Endothelial cell of umbilical vein (primary cell): ENCODE data around the gene C14orf132. TPM values are rescaled to one million over a fixed set of nuclear protein-coding genes. Genes with fewer than 3 reads are reported as not detected.

Experiments used
- BruUV-seq: library from RNA; stranded (reverse); fragments of 400-500 nt; replicated peaks from 2 replicates; lab custom pipeline; 2021; lab: Mats Ljungman, UMichigan
- CTCF ChIA-PET: fragments of 300-600, 350-600 bp; sonication (Branson Sonifier 250); formaldehyde crosslinking; loops from one replicate; lab custom pipeline; 2021; ENCODE audit warnings: antibody characterized with exemption, inconsistent platforms; lab: Charles Lee
- POLR2A ChIA-PET: fragments of 300-600, 350-600 bp; sonication (Branson Sonifier 250); formaldehyde crosslinking; loops from one replicate; lab custom pipeline; 2021; ENCODE audit warnings: antibody characterized with exemption, inconsistent platforms; lab: Charles Lee
- DNase-seq: peaks from one replicate; pipeline ENCODE4 v3.0.0-alpha.2; 2011; ENCODE audit warnings: low read depth, low spot score
- FAIRE-seq: peaks from 2 replicates; lab custom pipeline; 2011; peaks lifted over from hg19 to GRCh38; lab: Jason Lieb, UNC
- H2AFZ ChIP-seq: 2 replicates; pipeline ENCODE4 v1.6.0; 2012; ENCODE audit warnings: low read depth, low read length, control low read depth, inconsistent platforms
- H3K27ac ChIP-seq: 2 replicates; pipeline ENCODE4 v1.5.1; 2011; ENCODE audit warnings: low read depth, mild to moderate bottlenecking, control low read depth, low read length, moderate library complexity; ENCODE audit not compliant: insufficient read depth
- H3K27me3 ChIP-seq, 2 experiments: 2 replicates each; pipeline versions ENCODE4 v1.6.0 to v1.6.1; 2011; ENCODE audit warnings: low read length in 2 of 2, mixed read lengths in 1 of 2; ENCODE audit not compliant: control insufficient read depth in 2 of 2, insufficient read depth in 2 of 2
- H3K36me3 ChIP-seq, 2 experiments: 2 replicates in 1 of 2; 3 replicates in 1 of 2; pipeline ENCODE4 v1.5.1; 2011; ENCODE audit warnings: low read length in 2 of 2, mild to moderate bottlenecking in 1 of 2, moderate library complexity in 1 of 2; ENCODE audit not compliant: control insufficient read depth in 2 of 2, insufficient read depth in 2 of 2; ENCODE audit errors: extremely low read depth in 1 of 2
- H3K4me1 ChIP-seq: 3 replicates; pipeline ENCODE4 v1.5.1; 2011; ENCODE audit warnings: mild to moderate bottlenecking, low read length; ENCODE audit not compliant: control insufficient read depth, insufficient read depth; ENCODE audit errors: extremely low read depth
- H3K4me2 ChIP-seq: 2 replicates; pipeline ENCODE4 v1.6.1; 2011; ENCODE audit warnings: low read length, control low read depth, mixed read lengths; ENCODE audit not compliant: insufficient read depth
- H3K4me3 ChIP-seq, 3 experiments: fragments of 200-600 bp in 1 of 3; sonication (generic), shearing (Covaris generic) in 1 of 3; replicated peaks in 1 of 3; 2 replicates each; pipeline ENCODE4 v1.5.1; 2011 to 2016; ENCODE audit warnings: control low read depth in 3 of 3, low read length in 3 of 3, mild to moderate bottlenecking in 2 of 3, inconsistent platforms in 1 of 3, low read depth in 1 of 3, moderate library complexity in 1 of 3; ENCODE audit not compliant: insufficient read depth in 1 of 3
- H3K79me2 ChIP-seq: 2 replicates; pipeline ENCODE4 v1.6.0; 2012; ENCODE audit warnings: low read length, inconsistent platforms; ENCODE audit not compliant: control insufficient read depth, insufficient read depth
- H3K9ac ChIP-seq: replicated peaks from 2 replicates; pipeline ENCODE3; 2011; ENCODE audit warnings: low read length, control low read depth; ENCODE audit not compliant: insufficient read depth; ENCODE audit errors: extremely low read depth
- H3K9me1 ChIP-seq: replicated peaks from 3 replicates; pipeline ENCODE4 v1.6.0; 2011; ENCODE audit warnings: mild to moderate bottlenecking, low read length; ENCODE audit not compliant: control insufficient read depth, insufficient read depth; ENCODE audit errors: extremely low read depth
- H3K9me3 ChIP-seq: replicated peaks from 2 replicates; pipeline ENCODE4 v1.5.1; 2012; ENCODE audit warnings: low read length, inconsistent platforms; ENCODE audit not compliant: control insufficient read depth, insufficient read depth
- H4K20me1 ChIP-seq: replicated peaks from 2 replicates; pipeline ENCODE3; 2011; ENCODE audit warnings: mild to moderate bottlenecking, low read length; ENCODE audit not compliant: control insufficient read depth, insufficient read depth; ENCODE audit errors: extremely low read depth
- CTCF ChIP-seq, 2 donors: IDR thresholded peaks; 1 replicate in 1 of 2; 2 replicates in 1 of 2; pipeline ENCODE4 v1.5.1; 2011; ENCODE audit warnings: low read length in 2 of 2, mild to moderate bottlenecking in 2 of 2, moderate library complexity in 2 of 2, control low read depth in 1 of 2, inconsistent platforms in 1 of 2, low read depth in 1 of 2; ENCODE audit not compliant: insufficient read depth in 1 of 2; ENCODE audit errors: extremely low read depth in 1 of 2
- EZH2 ChIP-seq: IDR thresholded peaks from 2 replicates; pipeline ENCODE4 v1.6.1; 2012; ENCODE audit warnings: borderline replicate concordance, low read depth, mild to moderate bottlenecking, moderate library complexity, low read length, inconsistent platforms; ENCODE audit not compliant: severe bottlenecking
- FOS ChIP-seq: IDR thresholded peaks from 2 replicates; pipeline ENCODE4 v1.6.1; 2011; ENCODE audit warnings: mild to moderate bottlenecking, low read length, moderate library complexity, borderline replicate concordance; ENCODE audit not compliant: insufficient read depth
- GATA2 ChIP-seq: IDR thresholded peaks from 2 replicates; pipeline ENCODE4 v1.7.0; 2011; ENCODE audit warnings: low read depth, mild to moderate bottlenecking, moderate library complexity, mixed read lengths, low read length; ENCODE audit not compliant: insufficient read length, insufficient read depth
- JUN ChIP-seq: IDR thresholded peaks from 2 replicates; pipeline ENCODE4 v1.6.1; 2011; ENCODE audit warnings: borderline replicate concordance, low read depth; ENCODE audit not compliant: insufficient read length, insufficient read depth
- MAX ChIP-seq: IDR thresholded peaks from 2 replicates; pipeline ENCODE4 v1.6.1; 2011; ENCODE audit not compliant: insufficient read depth, insufficient read length
- MYC ChIP-seq: IDR thresholded peaks from one replicate; pipeline ENCODE4 v1.6.1; 2011; ENCODE audit warnings: mild to moderate bottlenecking, low read depth, low read length
- POLR2A ChIP-seq: IDR thresholded peaks from 2 replicates; pipeline ENCODE4 v1.6.1; 2012; ENCODE audit warnings: low read depth, mild to moderate bottlenecking, control low read depth, low read length
- POLR2AphosphoS5 ChIP-seq: IDR thresholded peaks from 2 replicates; pipeline ENCODE4 v1.6.1; 2012; ENCODE audit warnings: low read depth, mild to moderate bottlenecking, control low read depth, low read length, moderate library complexity; ENCODE audit not compliant: insufficient read depth
- dilution Hi-C: fragments of 300-500 bp; cut with MboI; formaldehyde crosslinking; loops from one replicate; pipeline ENCODE4 v1.15.0; 2019; ENCODE audit warnings: low sequenced_read_pairs; ENCODE audit not compliant: extremely low pct_ligation_motif_present
- intact Hi-C: fragments of 100-400 bp; cut with micrococcal nuclease; formaldehyde crosslinking; loops from one replicate; pipeline ENCODE4 v1.10.0; 2022
- polyA plus RNA-seq, 4 experiments: library from polyadenylated mRNA; depleted of rRNA in 3 of 4; stranded (reverse) in 3 of 4; unstranded in 1 of 4; fragments of >200 nt; gene quantifications; 2 replicates each; pipeline versions ENCODE4 v1.2.1 to v1.2.3, GENCODE V29; 2011 to 2012; ENCODE audit warnings: missing spikeins in 1 of 4
- total RNA-seq: library from RNA; stranded (reverse); gene quantifications from 2 replicates; pipeline ENCODE4 v1.2.3, GENCODE V29; 2021

Gene C14orf132
- total and polyA plus RNA-seq, 2 donors (not counting 3 experiments of a cell fraction or from before 2014, with no cell fraction given): 3.2 to 7.6 TPM

GRCh38 chr14:96014176-96014575, 25.0 kb upstream of the C14orf132 start:
- Histone ChIP-seq H4K20me1 (no peaks in the 10 kb centered on the region), H3K36me3 (no peaks in the 10 kb centered on the region), H3K4me2 (no peak overlapping the region), H3K27ac (no peak overlapping the region), H3K27me3 (no peaks in the 10 kb centered on the region), H3K9me1 (no peaks in the 10 kb centered on the region), H3K4me3 (no peak overlapping the region), H3K79me2 (no peaks in the 10 kb centered on the region), H3K4me1 (no peaks in the 10 kb centered on the region), H3K9ac (no peak overlapping the region), H3K9me3 (no peaks in the 10 kb centered on the region), H2AFZ (no peak overlapping the region)
- BruUV-seq: no TSS peak
- ChIA-PET POLR2A (no interaction called here), CTCF (interaction anchor here (1.8 kb wide), 1 partner anchor 24 kb away, joined by 3 read pairs; no protein-coding TSS in a partner anchor)
- FAIRE-seq (no peak), DNase-seq (no peak)
- intact Hi-C loops (no loop called here), dilution Hi-C loops (no loop called here)
- TF ChIP-seq POLR2AphosphoS5: no peak
- TF ChIP-seq CTCF (IDR thresholded peaks at IDR 0.05; ENCODE audit: extremely low read depth in 1 of 2, insufficient read depth in 1 of 2, low read depth in 1 of 2, low read length in 2 of 2): no peak
- TF ChIP-seq EZH2: no peak
- TF ChIP-seq MYC: no peak
- TF ChIP-seq POLR2A: no peak
- TF ChIP-seq GATA2: no peak
- no peak for TF ChIP-seq MAX
- no peak for TF ChIP-seq FOS
- TF ChIP-seq JUN: no peak
